Activated naive CD4-positive, alpha-beta T cell (primary cell): ENCODE results near the gene PTPRO.
"Not testable (repeated sequence)": the region's sequence is repeated elsewhere in the genome, so short reads cannot be mapped to it uniquely, and the experiment has no call there.

Source experiments
- DNase-seq, 4 experiments: peaks; one replicate each; lab custom pipeline; 2025; lab: John Stamatoyannopoulos, UW

Gene PTPRO

DNA sequence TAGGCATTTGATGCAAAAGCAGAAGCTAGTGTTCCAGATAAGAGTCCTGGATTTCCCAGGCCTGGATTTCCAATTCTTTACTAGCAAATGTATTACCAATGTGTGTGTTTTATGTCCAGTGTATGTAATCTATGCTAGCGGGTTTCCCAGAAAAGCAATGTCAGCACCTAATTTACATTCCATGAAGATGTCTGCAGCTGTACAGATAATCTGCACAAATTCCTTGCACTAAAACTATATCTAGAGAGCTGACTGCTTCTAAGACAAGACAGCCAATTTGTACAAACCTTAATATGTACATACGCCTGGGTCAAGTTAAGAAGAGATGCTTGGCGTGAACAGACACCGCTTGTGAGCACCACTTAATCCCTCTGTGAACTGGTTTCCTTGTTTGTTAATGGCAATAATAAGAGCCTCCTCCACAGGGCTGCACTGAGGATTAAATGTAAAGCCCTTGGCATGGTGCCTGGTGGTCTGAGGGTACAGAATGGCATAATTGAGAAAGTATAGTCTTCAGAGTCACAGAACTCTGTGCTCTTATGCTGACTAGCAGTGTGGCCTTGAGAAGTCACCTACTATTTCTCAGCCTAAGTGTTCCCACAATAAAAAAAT is 281.3 kb downstream of the PTPRO start:
- DNase-seq = no peak

DNA sequence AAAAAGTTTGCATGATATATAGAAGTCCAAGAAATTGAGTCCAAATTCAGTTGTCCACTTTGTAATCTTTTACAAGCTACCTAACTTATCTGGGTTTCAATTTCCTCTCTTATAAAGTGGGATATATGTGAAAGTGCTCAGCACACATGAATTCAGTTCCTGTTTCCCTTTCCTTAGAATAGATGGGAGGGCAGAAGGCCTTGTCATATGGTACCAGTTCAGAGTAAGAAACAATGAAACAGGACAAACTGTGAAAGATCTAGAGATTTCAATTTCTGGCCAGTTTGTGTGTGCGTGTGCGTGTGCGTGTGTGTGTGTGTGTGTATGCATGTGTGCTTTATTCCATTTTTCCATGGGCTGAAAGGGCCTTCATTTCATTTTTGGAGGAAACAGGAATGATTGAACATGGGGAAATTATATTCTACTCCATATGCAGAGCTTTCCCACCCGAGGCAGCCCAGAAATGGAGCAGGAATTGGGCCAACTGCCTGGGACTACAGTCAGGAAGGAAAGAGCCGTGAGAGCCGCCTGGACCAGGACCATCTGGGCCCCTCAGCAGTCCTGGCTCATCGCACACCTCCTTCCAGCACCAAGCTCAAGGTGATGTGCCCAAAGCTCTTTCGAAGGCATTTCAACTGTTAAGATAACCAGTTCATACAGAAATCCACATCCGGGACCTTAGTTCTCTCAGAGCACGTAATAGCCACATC is 283.7 kb downstream of the PTPRO start:
- no peak for DNase-seq

DNA sequence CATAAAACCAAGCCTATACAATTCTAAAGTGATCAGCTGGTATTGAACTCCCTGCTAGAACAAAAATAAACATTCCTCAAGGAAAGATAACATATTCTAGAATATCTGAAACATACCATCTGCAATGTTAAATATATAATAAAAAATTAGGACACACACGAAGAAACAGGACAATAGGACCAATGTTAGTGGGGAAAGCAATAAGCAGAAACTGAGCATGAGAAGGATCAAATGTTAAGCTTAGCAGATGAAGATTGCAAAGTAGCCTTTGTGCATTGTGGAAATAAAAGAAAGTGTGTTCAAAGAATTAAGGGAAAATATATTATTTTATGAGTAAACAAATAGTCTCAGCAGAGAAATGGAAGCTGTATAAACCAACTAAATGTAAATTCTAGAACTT is 286.1 kb downstream of the PTPRO start:
- no peak for DNase-seq

DNA sequence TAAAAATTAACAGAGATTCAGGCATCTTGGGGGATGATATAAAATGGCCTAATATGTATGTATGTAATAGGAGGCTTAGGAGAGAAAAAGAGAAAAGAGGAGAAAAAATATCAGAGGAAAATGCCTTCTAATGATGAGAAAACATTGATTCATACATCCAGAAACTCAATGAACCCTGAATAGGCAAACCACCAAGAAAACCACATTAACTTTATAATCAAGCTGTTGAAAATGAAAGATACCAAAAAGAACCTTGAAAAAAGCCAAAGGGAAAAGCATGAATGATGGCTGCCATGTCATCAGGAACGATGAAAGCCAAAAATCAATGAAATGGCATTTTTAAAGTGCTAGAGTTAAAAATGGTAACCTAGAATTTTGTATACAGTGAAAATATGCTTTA is 286.6 kb downstream of the PTPRO start:
- no peak for DNase-seq

DNA sequence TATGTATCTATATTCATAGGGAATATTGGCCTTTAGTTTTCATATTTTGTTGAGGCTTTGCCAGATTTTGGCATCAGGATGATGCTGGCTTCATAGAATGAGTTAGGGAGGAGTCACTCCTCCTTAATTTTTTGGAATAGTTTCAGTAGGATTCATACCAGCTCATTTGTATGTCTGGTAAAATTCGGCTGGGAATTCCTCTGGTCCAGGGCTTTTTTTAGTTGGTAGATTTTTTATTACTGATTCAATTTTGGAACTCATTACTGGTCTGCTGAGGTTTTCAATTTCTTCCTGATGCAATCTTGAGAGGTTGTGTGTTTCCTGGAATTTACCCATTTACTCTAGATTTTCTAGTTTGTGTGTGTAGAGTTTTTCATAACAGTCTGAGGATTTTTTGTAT is 291.7 kb downstream of the PTPRO start:
- DNase-seq = no peak

DNA sequence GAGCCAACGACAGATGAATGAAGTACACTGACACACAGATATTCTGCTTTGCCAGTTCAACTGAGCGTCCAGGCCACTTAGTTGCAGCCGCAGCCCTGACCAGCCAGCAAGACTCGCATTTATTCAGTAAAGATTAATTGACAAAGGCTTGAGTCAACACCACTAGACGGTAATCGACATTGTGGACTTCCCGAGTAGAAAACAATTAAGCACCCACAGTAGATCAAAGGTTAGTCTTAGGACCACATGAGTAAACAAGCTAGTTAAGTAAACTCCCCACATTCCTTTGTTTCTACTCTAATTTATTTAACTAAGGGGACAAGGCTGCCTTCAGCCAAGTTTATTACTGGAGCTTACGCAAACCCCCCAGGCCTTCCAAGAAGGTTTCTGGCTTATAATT is 294.2 kb downstream of the PTPRO start:
- not testable (repeated sequence) for DNase-seq

DNA sequence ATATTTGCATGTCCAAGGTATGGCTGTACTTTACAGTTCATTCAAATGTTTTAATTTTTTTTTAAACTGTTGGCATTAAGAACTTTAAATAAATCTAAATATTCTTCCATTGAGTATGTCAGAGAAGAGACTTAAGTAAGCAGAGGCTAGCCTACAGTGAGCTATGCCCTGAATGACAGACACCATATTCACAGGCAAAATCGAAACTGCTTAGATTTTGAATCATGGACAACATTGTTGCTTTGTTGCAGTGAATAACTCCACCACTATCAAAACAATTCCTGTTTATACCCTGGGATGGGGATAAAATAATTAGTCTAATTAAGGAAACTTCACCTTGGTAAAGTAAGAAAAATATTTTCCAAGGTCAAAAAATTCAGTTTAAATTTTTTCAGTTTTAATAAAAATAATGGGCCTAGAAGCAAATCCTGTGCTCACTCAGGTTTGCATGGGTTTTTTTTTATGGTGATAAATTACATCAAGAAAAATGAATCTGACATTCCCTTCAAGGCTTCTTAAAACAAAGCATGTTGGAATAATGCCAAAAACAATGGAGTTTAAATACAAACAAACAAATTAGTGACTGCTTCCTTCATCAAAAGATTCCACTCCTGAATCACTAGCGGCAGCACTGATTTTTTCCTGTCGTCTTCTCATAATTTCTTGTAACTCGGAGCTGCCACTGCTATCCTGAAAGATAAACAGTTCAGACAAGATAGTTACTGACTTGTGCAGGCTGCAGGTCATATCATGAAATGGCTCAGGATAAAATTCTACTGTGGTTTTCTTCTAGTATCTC is 298.6 kb downstream of the PTPRO start:
- DNase-seq = no peak

DNA sequence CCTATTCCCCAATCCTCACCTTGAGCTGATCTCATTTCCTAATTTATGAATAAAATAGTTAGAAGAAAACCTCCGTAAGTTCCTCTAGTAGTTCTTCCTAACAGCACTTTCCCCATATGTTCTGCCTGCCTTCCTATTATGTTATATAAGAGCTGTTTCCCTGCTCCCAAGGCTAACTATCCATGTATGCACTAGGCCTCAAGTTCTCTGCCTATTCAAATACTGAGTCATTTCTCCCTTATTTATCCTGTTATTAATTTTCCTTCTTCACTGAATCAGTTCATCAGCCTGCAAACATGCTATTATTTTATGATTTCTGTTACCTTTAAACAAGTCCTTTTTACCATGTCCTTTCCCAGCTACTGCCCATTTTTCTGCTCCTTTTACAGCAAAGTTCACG is 302.8 kb downstream of the PTPRO start:
- DNase-seq = no peak

DNA sequence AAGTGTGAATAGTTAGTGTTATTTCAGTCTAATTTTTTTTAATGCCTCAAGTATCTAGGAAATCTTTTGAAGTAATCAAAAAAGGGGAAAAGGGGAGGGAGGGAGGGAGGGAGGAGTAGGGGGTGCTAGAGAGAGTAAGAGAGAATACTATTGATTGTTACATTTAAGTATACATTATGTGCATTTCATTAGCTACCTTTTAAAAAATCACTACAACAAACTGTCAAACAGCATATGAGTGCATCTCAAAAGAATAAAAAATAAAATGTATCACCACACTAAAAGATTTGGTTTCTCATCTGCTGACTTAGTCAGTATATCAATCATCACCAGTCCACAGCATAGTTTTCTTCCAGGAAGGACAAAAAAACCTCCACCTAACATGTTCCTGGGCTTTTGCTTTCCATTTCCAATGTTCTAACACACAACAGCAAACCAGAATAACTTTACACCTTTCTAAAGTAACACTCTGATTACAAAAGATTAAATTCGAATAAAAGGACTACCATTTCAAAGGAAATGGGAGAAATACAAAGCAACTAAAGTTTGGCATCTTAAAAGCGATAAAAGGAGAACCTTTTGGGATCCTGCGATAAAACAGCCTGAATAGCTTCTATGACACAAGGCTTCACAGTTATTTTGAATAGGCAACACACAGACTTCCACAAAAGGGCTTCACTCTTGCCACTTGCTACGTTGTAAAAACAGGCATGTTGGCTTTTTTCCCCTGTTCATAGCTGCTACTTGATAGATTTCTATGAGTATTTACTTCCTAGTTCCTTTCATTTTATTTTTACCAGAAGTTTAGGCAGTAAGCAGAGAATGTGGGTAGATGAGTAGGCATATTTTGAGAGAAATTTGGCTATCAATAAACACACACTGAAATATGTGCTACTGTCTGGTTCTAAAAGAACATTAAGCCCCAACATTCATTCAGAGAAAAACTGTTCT is 306.0 kb downstream of the PTPRO start:
- no peak for DNase-seq

DNA sequence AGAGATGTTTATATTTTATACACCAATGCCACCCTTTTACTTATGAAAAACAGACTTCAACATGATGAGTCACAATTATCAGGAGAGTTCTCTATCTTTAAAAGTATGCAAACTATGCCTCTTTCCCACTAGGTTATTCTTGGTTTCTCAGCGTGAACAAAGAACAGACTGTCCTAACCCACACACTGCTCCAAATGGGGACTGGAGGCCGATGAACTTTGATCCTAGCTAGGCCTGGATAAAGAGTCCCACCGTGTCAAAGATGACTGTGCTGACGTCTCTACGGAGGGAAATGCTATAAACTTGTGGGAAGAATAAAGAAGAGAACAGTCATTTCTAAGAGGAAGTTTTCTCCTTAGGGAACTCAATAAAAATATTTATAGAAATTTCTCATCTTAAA is 306.8 kb downstream of the PTPRO start:
- DNase-seq = no peak

DNA sequence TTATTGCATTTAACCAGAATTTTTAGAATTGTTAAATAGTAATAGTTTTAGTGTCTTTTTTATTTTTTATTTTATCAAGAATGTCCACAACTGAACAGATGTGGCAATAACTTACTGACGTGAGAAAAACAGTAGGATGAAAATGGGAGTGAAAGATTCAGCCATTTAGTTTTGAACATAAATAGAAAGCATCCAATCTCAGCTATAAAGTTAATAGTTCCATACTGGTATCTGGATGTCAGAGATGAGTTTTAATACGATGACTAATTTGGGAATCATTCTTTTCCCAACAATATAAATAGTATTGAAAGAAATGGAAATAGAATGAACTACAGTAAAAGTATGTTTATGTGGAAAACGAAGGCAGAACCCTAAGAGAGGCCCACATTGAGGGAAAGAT is 307.5 kb downstream of the PTPRO start:
- no peak for DNase-seq

DNA sequence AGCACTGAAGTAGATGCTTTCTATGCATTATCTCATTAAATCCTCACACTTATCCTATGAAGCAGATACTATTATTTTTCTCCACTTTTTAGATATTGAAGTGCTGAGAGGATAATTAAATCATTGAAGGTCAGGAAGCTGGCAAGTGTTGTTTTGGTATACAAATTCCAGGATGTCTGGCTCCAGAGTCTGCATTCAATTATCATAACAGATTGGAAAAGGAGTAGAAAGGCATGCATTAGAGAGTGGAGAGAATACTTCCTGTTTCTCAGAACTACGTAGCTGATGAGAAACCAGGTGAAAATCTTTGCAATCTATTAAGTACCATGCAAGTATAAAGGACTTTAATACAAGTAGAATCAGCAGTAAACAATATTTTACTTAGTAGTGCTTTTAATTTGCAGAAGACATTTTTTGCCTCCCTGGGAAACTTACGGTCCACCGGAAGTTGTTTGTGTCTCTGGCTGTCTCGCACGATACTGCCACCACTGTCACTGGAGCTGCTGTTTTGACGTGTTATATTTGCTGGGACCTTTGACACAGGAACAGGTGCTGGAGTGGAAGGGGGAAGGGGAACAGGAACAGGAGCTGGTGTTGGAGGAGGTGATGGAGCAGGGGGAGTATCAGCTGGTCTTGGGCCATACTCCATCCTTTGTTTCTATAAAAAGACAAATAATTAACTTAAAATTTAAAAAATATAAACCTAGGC is 308.9 kb downstream of the PTPRO start:
- no peak for DNase-seq

DNA sequence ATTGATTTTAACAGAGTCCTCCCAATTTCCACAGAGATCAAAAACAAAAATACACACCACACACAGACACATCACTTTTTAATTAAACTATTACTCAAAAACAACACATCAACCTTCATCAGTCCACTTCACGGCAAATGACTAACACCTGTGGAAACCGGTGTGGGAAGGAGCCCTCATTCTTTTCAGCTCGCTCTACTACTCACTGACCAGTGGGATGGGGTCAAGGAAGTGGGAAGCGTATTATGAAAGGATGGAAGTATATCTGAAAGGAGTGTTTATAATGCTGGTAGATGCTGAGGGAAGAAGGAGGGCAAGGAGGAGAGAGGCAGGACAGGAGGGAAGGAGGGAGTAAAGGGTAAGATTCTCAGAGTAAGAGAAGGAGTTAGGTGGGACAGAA is 310.4 kb downstream of the PTPRO start:
- DNase-seq = no peak

DNA sequence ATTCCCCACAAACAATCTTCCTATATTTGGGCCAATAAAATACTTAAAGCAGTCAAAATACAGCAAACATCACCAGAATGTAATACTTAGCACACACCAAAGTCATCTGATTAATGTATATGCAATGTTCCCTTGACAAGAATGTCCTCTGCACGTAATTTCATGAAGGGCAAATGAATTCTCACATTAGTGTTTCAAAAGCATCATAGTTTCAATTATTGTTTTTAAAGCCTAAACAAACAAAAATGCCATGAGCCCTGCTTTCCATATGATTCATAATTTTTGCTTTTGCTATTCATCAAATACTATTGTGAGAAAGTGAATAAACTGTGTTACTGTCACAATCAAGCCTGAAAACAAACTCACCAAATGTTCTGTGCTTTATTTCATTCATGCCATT is 310.9 kb downstream of the PTPRO start:
- no peak for DNase-seq

DNA sequence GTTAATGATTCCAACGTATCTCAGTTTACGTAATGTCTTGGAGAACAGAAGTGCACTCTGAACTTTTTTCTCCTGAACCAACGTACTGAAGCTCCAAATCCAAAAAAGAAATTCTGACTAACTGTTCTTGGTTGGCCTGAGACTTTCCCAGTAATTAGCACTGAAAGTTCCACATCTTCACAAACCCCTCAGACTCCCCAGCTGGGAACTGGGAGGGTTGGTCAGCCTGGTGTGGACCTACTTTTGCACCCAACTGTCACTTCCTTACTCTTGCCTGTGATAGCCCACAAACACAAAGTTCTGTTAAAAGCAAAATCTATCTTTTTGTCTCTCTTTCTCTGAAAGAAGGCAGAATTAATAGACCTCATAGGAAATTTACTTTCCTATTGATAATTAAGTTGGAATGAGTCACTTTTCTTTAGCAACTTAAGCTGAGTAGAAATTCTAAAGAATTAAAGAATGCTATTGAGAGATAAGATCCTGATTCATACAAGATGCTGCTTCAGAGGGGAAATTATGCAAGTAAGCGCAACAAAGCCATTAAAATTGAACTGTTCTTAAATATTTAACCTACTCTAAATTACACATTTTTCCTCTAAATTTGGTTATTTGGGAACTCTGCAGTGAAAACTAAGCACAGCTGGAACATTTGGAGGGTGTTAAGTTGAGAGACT is 311.8 kb downstream of the PTPRO start:
- DNase-seq = no peak

DNA sequence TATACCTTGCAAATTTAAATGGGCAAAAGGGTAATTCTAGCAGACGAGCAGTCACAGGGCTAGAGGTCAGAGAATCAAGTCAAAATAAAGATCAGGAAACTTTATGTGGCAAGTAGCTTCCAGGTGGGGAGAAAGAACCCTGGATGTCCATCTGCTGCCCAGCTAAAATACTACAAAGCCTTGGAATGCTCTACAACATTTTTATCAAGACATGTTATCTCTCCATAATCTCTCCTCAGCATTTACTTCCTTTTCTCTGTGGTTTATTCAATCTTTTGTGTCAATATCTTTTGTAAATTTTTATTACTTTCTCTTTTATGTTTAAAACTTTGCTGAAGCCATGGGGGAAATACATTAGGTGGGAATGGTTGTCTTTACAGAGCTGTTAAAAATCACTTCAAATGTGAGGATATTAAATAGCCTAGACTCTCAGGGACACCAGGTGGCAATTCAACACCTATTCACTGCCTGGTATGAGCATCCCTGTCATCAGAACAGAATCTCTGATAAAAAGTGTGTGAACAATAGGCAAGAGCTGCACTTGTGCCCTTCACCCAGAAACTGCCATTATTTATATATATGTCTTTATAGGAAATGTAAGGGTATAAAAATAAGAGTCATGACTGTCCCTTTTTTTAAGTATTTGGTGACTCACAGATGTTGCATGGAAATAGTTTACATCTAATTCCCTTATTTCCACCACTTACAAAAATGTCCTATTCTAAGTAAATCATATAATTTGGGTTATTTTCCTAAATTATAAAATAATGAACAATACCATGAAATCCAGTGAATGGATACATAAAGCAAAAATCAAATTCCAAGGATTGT is 314.0 kb downstream of the PTPRO start:
- no peak for DNase-seq

DNA sequence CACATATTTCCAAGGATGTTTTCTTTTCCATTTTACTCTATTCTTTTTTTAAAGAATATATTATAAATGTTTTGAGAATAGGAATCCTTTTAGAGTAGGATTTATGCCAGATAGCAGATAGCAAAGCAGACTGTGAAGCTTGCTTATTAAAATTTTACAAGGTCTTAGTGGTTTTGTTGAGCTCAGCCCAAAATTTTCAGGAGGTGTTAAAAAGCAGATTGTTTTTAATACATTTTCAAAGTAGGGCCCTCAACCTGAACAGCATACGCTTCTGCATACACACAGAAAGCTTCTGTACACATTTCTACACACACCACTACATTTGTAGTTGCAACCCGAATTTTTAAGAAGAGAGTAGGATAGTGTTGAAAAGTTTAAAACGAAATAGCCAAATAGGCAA is 315.9 kb downstream of the PTPRO start:
- no peak for DNase-seq

DNA sequence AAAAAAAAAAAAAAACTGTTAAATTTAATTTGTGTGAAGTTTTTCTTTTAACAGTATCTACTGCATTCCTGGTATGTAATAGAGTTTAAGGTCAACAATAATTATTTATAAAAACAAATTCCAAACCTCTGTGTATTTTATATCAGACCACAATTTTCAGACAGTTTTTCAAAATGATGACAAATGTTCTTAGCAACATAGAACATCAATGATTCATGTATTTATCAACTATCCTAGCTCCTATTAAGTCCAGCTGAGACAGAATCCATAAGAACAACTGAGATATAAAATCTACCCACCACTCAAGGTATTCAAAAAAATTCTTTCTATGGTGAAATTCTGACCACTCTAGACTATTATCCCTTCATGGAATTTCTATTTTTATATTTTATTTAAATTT is 322.4 kb downstream of the PTPRO start:
- DNase-seq = no peak

DNA sequence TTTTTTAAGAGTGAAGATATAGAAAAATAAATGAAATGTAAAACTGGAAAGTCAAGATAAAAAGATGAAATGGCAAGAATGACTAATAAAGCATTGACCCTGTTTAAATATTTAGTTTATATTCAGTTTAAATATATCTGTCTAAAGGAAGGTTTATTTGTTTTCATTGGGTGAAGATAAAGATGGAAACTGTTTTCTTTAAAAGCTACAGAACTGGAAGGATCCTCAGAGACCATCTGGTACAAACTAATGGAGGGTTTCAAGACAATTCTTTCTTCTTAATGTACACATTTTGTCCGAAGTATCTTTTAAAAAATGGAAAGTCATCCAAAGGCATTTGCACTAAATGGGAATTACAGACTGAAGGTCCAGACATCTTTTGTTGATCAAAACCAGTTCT is 324.3 kb downstream of the PTPRO start:
- DNase-seq = no peak
